ENCODE measurements around the gene KRTAP3-2. TPM values are rescaled to one million over a fixed set of nuclear protein-coding genes. Genes with fewer than 3 reads are reported as not detected.

KRTAP3-2 gene
- total RNA-seq, 2 donors from 2014 or later, result not detected

- H3K4me3 Mint-ChIP-seq, result no peak within 1 kb of the TSS
- H3K27ac Mint-ChIP-seq, result no peak within 1 kb of the TSS
- WGBS, 2 experiments (ENCODE audit: insufficient coverage in 1 of 2, insufficient read length in 1 of 2), result 95 to 96% methylated on average over 2 to 12 of the region's 12 CpGs
Measured at GRCh38 chr17:41029633-41030245, 30.0 kb upstream of the KRTAP3-2 start, which contains the start of gene KRTAP1-4. TSS of gene KRTAP1-4 (minus strand) at chr17:41030195. CDS start at chr17:41030078, 117 bp downstream.

DNA sequence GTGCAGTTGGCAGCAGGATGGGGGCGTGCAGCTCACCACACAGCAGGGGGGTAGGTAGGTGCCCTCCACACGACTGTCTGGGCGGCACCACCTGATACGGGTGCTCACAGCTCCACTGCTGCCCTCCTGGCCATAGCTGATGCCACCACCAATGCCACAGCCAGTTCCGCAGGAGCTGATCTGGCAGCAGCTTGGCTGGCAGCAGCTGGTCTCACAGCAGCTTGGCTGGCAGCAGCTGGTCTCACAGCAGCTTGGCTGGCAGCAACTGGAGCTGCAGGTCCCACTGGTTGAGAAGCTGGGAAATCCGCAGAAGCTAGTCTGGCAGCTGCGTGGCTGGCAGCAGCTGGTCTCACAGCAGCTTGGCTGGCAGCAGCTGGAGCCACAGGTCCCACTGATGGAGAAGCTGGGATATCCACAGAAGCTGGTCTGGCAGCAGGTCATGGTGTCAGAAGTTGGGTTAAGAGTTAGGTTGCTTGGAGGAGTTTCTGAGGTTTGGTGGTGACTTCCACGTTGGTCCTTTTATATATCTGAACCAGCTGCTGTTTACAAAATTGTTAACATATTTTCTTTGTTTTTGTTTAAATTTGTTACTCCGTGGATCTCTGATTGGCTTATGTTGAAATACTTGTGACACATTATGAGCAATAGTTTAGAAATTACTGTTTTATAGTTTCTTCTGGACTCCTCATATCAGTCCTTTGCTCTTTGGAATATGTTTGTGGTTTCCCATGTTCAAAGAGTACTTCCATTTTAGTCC lies 27.2 kb upstream of the KRTAP3-2 start, which contains the start of gene KRTAP1-5:
Gene KRTAP1-5, minus strand, starts transcription at position 494 of the 757 bp plus-strand sequence. Its CDS starts 53 bp downstream, at position 441.
- 90% methylated on average over 9 of the region's 9 CpGs; no CpG with 5 or more reads in 1 of the 2 experiments for WGBS, 2 experiments (ENCODE audit: insufficient coverage in 1 of 2, insufficient read length in 1 of 2)

More at GRCh38 chr17:41029633-41030245, 30.0 kb upstream of the KRTAP3-2 start, which contains the start of gene KRTAP1-4:
- Histone ChIP-seq H3K9ac (ENCODE audit: extremely low read depth, low read length, poor library complexity, severe bottlenecking) (no peak within 1 kb of the TSS), H3K36me3 (ENCODE audit: control insufficient read depth, insufficient read depth, low read length) (no peaks in the 10 kb centered on the region), H3K27me3 (ENCODE audit: control insufficient read depth, insufficient read depth, low read length, poor library complexity, severe bottlenecking) (no peaks in the 10 kb centered on the region), H3K4me1 (ENCODE audit: control insufficient read depth, insufficient read depth, low read length) (no peaks in the 10 kb centered on the region), H3K4me3 (ENCODE audit: low read length) (no peak within 1 kb of the TSS), H3K27ac (ENCODE audit: low read depth, low read length) (no peak within 1 kb of the TSS), H3K9me3 (ENCODE audit: control insufficient read depth, low read length) (no peaks in the 10 kb centered on the region)
- no peaks in the 10 kb centered on the region for H3K9me3 Mint-ChIP-seq
- H3K4me1 Mint-ChIP-seq, result no peaks in the 10 kb centered on the region
- no peaks in the 10 kb centered on the region for H3K36me3 Mint-ChIP-seq (ENCODE audit: low read depth)
- no peak for TF ChIP-seq CTCF (conservative IDR thresholded peaks at IDR 0.05)
- H3K27me3 Mint-ChIP-seq (ENCODE audit: insufficient read depth), result peaks cover under 1% of the 10 kb centered on the region
- DNase-seq, result no peak

DNA sequence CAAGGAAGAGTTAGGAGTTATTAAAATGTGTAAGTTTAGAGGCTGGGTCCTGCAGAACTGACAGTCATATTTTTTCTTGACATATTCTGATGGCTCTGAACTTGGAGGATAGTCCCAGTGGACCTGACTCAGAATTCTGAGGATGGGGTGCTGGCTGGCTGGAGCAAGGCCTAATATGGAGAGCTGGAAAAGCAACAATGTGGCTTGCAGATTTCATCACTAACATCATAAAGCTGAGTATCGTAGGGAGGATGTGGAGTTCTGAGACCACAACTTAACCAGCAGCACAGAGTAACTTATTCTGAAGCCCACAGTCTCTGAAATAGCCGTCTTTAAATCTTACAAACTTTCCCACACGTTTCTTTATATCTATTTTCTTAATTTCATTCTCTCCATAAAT lies 25.0 kb upstream of the KRTAP3-2 start:
- Mint-ChIP-seq H3K4me1 (no peaks in the 10 kb centered on the region), H3K4me3 (no peak overlapping the region), H3K9me3 (no peaks in the 10 kb centered on the region), H3K36me3 (ENCODE audit: low read depth) (no peaks in the 10 kb centered on the region), H3K27ac (no peak overlapping the region), H3K27me3 (ENCODE audit: insufficient read depth) (peaks cover 2% of the 10 kb centered on the region)
- no peaks in the 10 kb centered on the region for H3K36me3 ChIP-seq (ENCODE audit: control insufficient read depth, insufficient read depth, low read length)
- no peak for TF ChIP-seq CTCF (conservative IDR thresholded peaks at IDR 0.05)
- H3K4me1 ChIP-seq (ENCODE audit: control insufficient read depth, insufficient read depth, low read length), result no peaks in the 10 kb centered on the region
- H3K9ac ChIP-seq (ENCODE audit: extremely low read depth, low read length, poor library complexity, severe bottlenecking), result no peak overlapping the region
- H3K9me3 ChIP-seq (ENCODE audit: control insufficient read depth, low read length), result no peaks in the 10 kb centered on the region
- no peak overlapping the region for H3K4me3 ChIP-seq (ENCODE audit: low read length)
- no peak overlapping the region for H3K27ac ChIP-seq (ENCODE audit: low read depth, low read length)
- DNase-seq, result no peak
- H3K27me3 ChIP-seq (ENCODE audit: control insufficient read depth, insufficient read depth, low read length, poor library complexity, severe bottlenecking), result no peaks in the 10 kb centered on the region
- WGBS, 2 experiments (ENCODE audit: insufficient coverage in 1 of 2, insufficient read length in 1 of 2), result 83 to 96% methylated on average over 2 to 3 of the region's 3 CpGs

More for the DNA sequence above, 27.2 kb upstream of the KRTAP3-2 start, which contains the start of gene KRTAP1-5:
- Mint-ChIP-seq H3K36me3 (ENCODE audit: low read depth) (no peaks in the 10 kb centered on the region), H3K4me3 (no peak within 1 kb of the TSS), H3K27ac (no peak within 1 kb of the TSS), H3K4me1 (no peaks in the 10 kb centered on the region), H3K9me3 (no peaks in the 10 kb centered on the region), H3K27me3 (ENCODE audit: insufficient read depth) (peaks cover 2% of the 10 kb centered on the region)
- Histone ChIP-seq H3K27me3 (ENCODE audit: control insufficient read depth, insufficient read depth, low read length, poor library complexity, severe bottlenecking) (no peaks in the 10 kb centered on the region), H3K9me3 (ENCODE audit: control insufficient read depth, low read length) (no peaks in the 10 kb centered on the region), H3K4me1 (ENCODE audit: control insufficient read depth, insufficient read depth, low read length) (no peaks in the 10 kb centered on the region), H3K36me3 (ENCODE audit: control insufficient read depth, insufficient read depth, low read length) (no peaks in the 10 kb centered on the region), H3K27ac (ENCODE audit: low read depth, low read length) (no peak within 1 kb of the TSS), H3K9ac (ENCODE audit: extremely low read depth, low read length, poor library complexity, severe bottlenecking) (no peak within 1 kb of the TSS), H3K4me3 (ENCODE audit: low read length) (no peak within 1 kb of the TSS)
- no peak for DNase-seq
- no peak for TF ChIP-seq CTCF (conservative IDR thresholded peaks at IDR 0.05)

All from endodermal cell (in vitro differentiated cells).